Tibial nerve (tissue), 3 donors: ENCODE measurements around the gene PPTC7.

Source experiments
- CTCF ChIP-seq, 5 experiments: fragments of 200-600 bp in 3 of 5; fragments of 450-650 bp in 2 of 5; sonication (generic) in 3 of 5; IDR thresholded peaks; one replicate each; pipeline ENCODE4 v1.5.1; 2016 to 2019; ENCODE audit warnings: antibody characterized with exemption in 5 of 5, mild to moderate bottlenecking in 3 of 5, moderate library complexity in 2 of 5
- POLR2A ChIP-seq, 2 donors: fragments of 450-650 bp; IDR thresholded peaks; one replicate each; pipeline ENCODE4 v1.6.1; 2017; ENCODE audit warnings: antibody characterized with exemption in 2 of 2, mild to moderate bottlenecking in 2 of 2, moderate library complexity in 2 of 2

GRCh38 chr12:110556705-110557104 is 26.4 kb downstream of the PPTC7 start:
- TF ChIP-seq CTCF (IDR thresholded peaks at IDR 0.05), result no peak
- no peak for TF ChIP-seq POLR2A (IDR thresholded peaks at IDR 0.05)
